Right cardiac atrium (tissue), 5 donors: ENCODE data around the gene VAPA. TPM values are rescaled to one million over a fixed set of nuclear protein-coding genes. Genes with fewer than 3 reads are reported as not detected.

Experiments
- ATAC-seq, 2 donors: fragments of 200-7000 bp; cut with Tn5 transposase; one replicate each; pipeline versions ENCODE4 v1.8.0 to v1.9.1; 2020; ENCODE audit warnings: moderate library complexity in 2 of 2, mild to moderate bottlenecking in 1 of 2
- DNase-seq, 3 donors: peaks; one replicate each; pipeline ENCODE4 v3.0.0-alpha.2; 2020
- H3K27ac ChIP-seq: one replicate; pipeline ENCODE4 v1.5.1; 2013; ENCODE audit warnings: mild to moderate bottlenecking, low read length, control low read depth, moderate library complexity
- H3K27me3 ChIP-seq: one replicate; pipeline ENCODE4 v1.6.1; 2013; ENCODE audit not compliant: control insufficient read depth, insufficient read depth
- H3K4me1 ChIP-seq: one replicate; pipeline ENCODE4 v1.6.1; 2013; ENCODE audit warnings: low read length; ENCODE audit not compliant: control insufficient read depth, insufficient read depth
- H3K4me3 ChIP-seq: one replicate; pipeline ENCODE4 v1.5.1; 2013; ENCODE audit warnings: low read length, control low read depth
- H3K9me3 ChIP-seq: one replicate; pipeline ENCODE4 v1.6.1; 2013; ENCODE audit warnings: low read length; ENCODE audit not compliant: control insufficient read depth
- WGBS: extraction: QIAGEN DNeasy Blood & Tissue Kit; methylation state at CpG from one replicate; pipeline ENCODE4 v1.1.7; 2013; 5-methylcytosine and 5-hydroxymethylcytosine counted together
- intact Hi-C, 4 donors: fragments of 100-400 bp; cut with DNase I; formaldehyde crosslinking; loops; one replicate each; pipeline versions ENCODE4 v1.11.0 to v1.14.0; 2022 to 2023
- polyA plus RNA-seq: library from polyadenylated mRNA; stranded (reverse); fragments of 200-250 nt; gene quantifications from one replicate; pipeline ENCODE4 v1.2.3, GENCODE V29; 2013
- total RNA-seq, 4 donors: library from RNA; stranded (reverse); fragmentation: NEBNext Ultra II Directional; extraction: Animal tissue kit (Norgen Biotek cat#: 25700); gene quantifications; one replicate each; pipeline ENCODE4 v1.2.1, GENCODE V29; 2021
- donor health status: healthy with polysubstance abuse.
- donor health status: DM: no; HTN: yes; CAD: no.
- donor health status: DM: no; HTN: no; CAD: no.
- donor health status: DM: no; HTN: yes; CAD: no; lungs with severe emphysema.
- donor health status: DM: yes; HTN: yes; CAD: no.

Gene VAPA
- total and polyA plus RNA-seq, 5 donors = 172 to 206 (median 202) TPM

DNA sequence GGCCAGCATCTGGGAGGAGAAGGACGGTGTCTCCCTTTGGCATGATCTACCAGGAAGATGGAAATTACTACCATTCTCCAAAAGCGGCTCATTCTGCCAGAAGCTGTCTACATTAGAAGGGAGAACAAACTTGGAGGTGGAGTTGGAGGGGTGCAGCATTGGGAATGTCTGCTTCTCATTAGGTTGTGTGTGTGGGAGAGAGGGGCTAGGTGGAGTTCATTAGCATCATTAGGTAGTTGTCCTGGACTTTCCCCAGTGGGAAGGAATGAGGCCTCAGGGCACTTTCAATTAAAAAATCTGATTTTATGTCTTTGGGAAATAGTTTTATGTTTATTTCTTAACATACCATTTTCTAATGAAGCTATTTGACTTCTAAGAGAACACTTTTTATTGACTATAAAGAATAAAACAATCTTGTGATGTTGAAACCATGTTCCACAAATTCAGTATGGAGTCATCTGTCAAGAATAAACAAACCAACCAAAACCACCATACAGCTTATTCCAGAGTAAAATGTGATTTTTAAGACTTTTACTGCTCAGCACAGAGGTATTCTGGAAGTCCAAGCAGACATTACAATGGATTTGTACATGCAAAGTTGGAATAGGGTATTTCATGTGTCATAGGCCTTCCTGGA is 60.6 kb downstream of the VAPA start:
- Histone ChIP-seq H3K27ac (no peak overlapping the region), H3K4me3 (no peak overlapping the region), H3K4me1 (no peaks in the 10 kb centered on the region), H3K27me3 (no peaks in the 10 kb centered on the region), H3K9me3 (no peaks in the 10 kb centered on the region)
- WGBS = 95% methylated on average over 2 of the region's 2 CpGs
- ATAC-seq = no peak
- no peak for DNase-seq
- intact Hi-C loops = loop anchor here in 2 of 4 donors (5.0 kb wide), 1 partner anchor 548 kb away; no protein-coding TSS in a partner anchor

DNA sequence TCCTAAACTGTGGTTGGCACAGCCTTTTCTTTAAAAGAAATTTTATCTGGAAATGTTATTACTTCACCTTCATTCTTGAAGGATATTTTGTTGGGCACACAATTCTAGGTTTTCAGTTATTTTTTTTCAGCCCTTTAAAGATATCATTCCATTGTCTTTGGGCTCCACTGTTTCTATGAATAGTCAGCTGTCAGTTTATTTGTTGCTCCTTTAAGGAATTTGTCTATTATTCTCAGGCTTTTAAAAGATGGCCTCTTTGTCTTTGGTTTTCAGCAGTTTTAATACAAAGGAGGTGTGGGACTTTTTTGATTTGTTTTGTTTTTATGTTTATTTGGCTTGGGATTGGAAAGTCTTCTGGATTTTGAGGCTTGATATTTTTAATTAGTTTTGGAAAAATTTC is 61.8 kb downstream of the VAPA start:
- no peaks in the 10 kb centered on the region for H3K9me3 ChIP-seq
- no peak overlapping the region for H3K27ac ChIP-seq
- H3K27me3 ChIP-seq = no peaks in the 10 kb centered on the region
- H3K4me3 ChIP-seq = no peak overlapping the region
- no peak for ATAC-seq
- no peaks in the 10 kb centered on the region for H3K4me1 ChIP-seq
- intact Hi-C loops = no loop called here
- DNase-seq = no peak

DNA sequence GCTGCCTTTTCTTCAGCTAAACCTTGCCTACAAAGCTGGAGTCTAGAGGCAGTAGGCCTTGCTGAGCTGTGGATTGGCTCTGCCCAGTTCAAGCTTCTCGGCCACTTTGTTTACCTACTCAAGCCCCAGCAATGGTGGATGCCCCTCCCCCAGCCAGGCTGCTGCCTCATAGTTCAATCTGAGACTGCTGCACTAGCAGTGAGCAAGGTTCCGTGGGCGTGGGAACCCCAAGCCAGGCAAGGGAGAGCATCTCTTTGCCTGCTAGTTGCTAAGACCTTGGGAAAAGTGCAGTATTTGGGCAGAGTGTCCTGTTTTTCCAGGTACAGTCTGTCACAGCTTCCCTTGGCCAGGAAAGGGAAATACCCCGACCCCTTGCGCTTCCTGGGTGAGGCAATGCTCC is 68.9 kb downstream of the VAPA start:
- Histone ChIP-seq H3K4me1 (no peaks in the 10 kb centered on the region), H3K9me3 (no peaks in the 10 kb centered on the region), H3K4me3 (no peak overlapping the region), H3K27me3 (no peaks in the 10 kb centered on the region), H3K27ac (no peak overlapping the region)
- DNase-seq = peak in 1 of 3 donors; percentile 41
- intact Hi-C loops = no loop called here
- 94% methylated on average over 5 of the region's 5 CpGs for WGBS
- ATAC-seq = no peak

DNA sequence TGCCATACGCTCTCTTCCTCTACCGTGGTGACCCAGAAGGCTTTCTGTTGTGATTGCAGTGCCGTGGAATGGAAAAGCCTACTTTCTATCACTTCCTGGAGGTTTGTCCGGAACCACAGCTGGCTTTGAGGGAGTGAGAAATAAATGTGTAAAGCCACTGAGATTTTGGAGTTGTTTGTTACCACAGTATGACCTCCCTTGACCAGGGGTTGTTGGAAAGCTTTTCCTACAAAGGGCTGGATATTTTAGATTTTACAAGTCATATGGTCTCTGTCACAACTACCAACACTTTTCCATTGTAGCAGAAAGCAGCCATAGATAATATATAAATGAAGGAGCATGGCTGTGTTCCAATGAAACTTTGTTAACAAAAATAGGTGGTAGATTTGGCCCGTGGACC is 70.3 kb downstream of the VAPA start:
- no peaks in the 10 kb centered on the region for H3K4me1 ChIP-seq
- no peak overlapping the region for H3K4me3 ChIP-seq
- H3K9me3 ChIP-seq = no peaks in the 10 kb centered on the region
- intact Hi-C loops = no loop called here
- peak overlapping the region; percentile 56 for H3K27ac ChIP-seq
- H3K27me3 ChIP-seq = no peaks in the 10 kb centered on the region
- WGBS = 39% methylated on average over 5 of the region's 5 CpGs
- DNase-seq (no peak), ATAC-seq (peak; percentile 45 to 84)

DNA sequence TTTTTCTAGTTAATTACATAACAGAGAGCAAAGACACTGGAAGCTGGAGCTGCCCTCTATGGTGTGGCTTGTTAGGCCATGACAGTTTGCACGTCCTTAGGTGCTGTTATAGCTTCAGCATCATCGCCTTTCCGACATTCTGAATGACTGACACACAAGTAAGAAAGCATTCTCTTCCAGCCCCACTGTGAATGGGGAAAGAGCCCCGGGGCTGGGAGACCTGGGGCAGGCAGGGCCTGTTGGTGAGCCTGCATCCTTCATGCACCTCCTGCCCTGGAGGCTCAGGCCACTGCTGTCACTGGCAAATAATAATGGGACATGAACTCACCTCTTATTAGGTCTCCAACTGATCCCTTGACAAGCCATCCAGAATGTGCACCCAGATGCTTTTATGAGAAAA is 71.8 kb downstream of the VAPA start:
- Histone ChIP-seq H3K27me3 (no peaks in the 10 kb centered on the region), H3K4me1 (no peaks in the 10 kb centered on the region), H3K9me3 (no peaks in the 10 kb centered on the region), H3K27ac (no peak overlapping the region), H3K4me3 (no peak overlapping the region)
- no peak for ATAC-seq
- intact Hi-C loops = no loop called here
- WGBS = 94% methylated on average over 4 of the region's 4 CpGs
- no peak for DNase-seq

DNA sequence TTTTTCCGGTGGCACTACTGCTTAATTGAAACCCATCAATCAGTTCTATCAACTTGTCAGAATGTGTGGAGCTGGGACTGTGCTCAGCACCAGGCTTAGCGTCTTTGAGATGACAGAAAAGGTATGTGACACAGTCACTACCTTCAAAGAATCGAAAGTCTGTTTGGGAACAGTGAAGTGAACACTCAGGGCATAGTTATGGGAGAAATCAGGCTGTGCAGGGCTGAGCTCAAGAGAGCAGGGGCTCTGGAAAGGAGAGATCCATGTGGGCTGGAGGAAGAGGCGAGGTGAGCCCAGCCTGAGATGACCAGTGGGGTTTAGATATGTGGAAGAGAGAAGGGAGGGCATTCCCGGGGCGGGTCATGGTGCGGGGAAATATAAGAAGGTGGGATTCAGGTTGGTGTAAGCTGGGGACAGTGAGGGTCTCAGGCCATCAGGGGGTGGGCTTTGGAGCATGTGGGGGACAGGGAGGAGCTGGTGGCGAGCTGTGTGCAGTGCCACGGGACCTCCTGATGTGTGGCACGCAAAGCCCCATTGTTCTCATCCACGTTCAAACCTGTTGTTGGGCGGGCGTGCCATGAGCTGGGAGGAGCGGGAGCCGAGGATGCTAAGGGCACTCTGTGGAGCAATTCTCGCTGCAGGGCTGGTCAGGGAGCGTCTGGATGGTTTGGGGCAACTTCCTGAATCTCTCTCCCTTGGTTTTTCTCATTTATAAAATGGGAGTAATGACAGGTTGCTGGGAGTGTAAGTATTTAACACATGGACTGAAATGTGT is 72.5 kb downstream of the VAPA start:
- Histone ChIP-seq H3K4me1 (no peaks in the 10 kb centered on the region), H3K27ac (no peak overlapping the region), H3K27me3 (no peaks in the 10 kb centered on the region), H3K4me3 (no peak overlapping the region), H3K9me3 (no peaks in the 10 kb centered on the region)
- intact Hi-C loops = no loop called here
- DNase-seq (peak in 1 of 3 donors; percentile 46), ATAC-seq (no peak)
- 90% methylated on average over 17 of the region's 17 CpGs for WGBS

DNA sequence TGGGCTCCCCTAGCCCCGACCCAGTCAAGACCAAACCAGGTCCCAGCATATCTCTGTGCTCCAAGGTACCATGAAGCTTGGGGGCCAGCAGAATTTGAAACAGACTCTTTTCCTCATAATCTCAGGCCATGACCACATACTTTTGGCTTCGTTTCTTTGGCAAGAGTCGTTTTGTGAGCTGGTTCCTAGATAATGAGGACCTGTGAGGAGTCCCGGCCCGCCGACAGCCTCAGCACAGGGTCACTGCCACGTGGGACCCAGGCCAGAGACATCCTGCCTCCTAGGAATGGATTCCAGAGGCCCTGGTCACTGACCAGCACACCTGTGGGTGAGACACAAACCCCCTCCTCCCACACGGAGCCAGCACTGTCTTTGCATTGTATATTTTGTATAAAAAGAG is 73.5 kb downstream of the VAPA start:
- DNase-seq (peak; percentile 44 to 87 (median 82)), ATAC-seq (peak; percentile 57 to 70)
- Histone ChIP-seq H3K27me3 (no peaks in the 10 kb centered on the region), H3K9me3 (no peaks in the 10 kb centered on the region), H3K4me1 (no peaks in the 10 kb centered on the region), H3K4me3 (no peak overlapping the region), H3K27ac (no peak overlapping the region)
- intact Hi-C loops = no loop called here
- WGBS = 27% methylated on average over 8 of the region's 8 CpGs

DNA sequence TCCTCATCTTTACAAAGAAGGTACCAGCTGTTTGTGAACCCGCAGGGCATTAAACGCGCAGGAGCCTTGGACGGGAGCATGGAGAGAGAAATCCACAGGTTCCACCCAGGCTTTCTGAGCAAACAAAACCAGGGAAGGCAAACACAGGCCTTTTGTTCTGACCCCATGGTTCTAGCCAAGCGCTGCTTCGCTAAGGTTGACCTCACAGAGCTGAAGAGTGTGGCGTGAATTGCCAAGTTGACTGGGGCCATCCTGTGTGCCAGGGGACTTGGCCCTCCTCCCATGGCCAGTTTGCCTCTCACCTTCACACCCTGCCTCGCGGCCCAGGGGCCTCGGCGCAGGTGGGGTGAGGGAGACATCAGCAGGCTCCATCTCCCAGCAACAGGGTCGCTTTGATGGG is 74.1 kb downstream of the VAPA start:
- 55% methylated on average over 12 of the region's 12 CpGs for WGBS
- H3K4me1 ChIP-seq = no peaks in the 10 kb centered on the region
- H3K27ac ChIP-seq = no peak overlapping the region
- peak in 2 of 3 donors; percentile 58 to 74 for DNase-seq
- ATAC-seq = peak; percentile 45 to 68
- no peaks in the 10 kb centered on the region for H3K27me3 ChIP-seq
- H3K9me3 ChIP-seq = no peaks in the 10 kb centered on the region
- no peak overlapping the region for H3K4me3 ChIP-seq
- intact Hi-C loops = no loop called here

DNA sequence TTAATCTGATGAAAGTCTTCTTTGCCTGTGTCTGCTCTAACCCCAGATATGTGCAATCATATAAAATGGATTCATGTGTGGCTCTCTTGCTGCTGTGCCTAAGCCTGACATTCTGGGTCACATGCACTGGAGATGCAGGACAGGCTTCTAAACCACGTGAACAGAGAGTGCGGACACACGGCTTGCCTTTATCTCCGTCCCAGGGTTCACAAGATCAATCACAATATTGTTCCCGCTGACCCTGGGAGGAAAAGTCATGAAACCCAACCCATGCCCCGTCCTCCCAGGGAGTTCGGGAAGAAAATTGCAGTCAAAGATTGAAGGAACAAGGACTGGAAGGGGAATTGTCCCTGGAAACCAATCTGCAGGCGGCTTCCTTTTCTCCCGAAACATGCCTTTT is 74.8 kb downstream of the VAPA start:
- Histone ChIP-seq H3K27me3 (no peaks in the 10 kb centered on the region), H3K4me3 (no peak overlapping the region), H3K27ac (no peak overlapping the region), H3K9me3 (no peaks in the 10 kb centered on the region), H3K4me1 (no peaks in the 10 kb centered on the region)
- WGBS = 80% methylated on average over 9 of the region's 9 CpGs
- ATAC-seq (no peak), DNase-seq (no peak)
- intact Hi-C loops = no loop called here

DNA sequence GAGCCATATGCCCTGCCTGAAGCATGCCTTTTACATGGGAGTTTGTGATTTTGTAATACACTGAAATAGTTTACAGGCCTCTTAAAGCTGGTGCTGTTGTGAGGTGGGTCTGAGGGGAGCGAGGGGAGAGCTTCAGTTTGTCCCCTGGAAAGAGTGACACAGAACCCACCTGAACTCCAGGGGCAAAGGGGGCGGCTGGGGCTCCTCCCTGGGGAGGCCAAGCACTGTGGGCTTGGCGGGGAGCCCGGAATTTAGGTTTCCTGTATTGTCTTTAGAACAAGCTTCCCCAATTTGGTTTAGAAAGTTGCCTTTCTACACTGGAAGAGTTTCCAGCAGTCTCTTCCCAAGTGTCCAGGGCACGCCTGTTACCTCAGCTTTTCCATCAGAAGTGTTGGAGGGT is 75.7 kb downstream of the VAPA start:
- Histone ChIP-seq H3K4me3 (no peak overlapping the region), H3K27ac (no peak overlapping the region), H3K27me3 (no peaks in the 10 kb centered on the region), H3K9me3 (no peaks in the 10 kb centered on the region), H3K4me1 (no peaks in the 10 kb centered on the region)
- DNase-seq = peak in 2 of 3 donors; percentile 73 to 75
- intact Hi-C loops = no loop called here
- 57% methylated on average over 5 of the region's 5 CpGs for WGBS
- no peak for ATAC-seq

DNA sequence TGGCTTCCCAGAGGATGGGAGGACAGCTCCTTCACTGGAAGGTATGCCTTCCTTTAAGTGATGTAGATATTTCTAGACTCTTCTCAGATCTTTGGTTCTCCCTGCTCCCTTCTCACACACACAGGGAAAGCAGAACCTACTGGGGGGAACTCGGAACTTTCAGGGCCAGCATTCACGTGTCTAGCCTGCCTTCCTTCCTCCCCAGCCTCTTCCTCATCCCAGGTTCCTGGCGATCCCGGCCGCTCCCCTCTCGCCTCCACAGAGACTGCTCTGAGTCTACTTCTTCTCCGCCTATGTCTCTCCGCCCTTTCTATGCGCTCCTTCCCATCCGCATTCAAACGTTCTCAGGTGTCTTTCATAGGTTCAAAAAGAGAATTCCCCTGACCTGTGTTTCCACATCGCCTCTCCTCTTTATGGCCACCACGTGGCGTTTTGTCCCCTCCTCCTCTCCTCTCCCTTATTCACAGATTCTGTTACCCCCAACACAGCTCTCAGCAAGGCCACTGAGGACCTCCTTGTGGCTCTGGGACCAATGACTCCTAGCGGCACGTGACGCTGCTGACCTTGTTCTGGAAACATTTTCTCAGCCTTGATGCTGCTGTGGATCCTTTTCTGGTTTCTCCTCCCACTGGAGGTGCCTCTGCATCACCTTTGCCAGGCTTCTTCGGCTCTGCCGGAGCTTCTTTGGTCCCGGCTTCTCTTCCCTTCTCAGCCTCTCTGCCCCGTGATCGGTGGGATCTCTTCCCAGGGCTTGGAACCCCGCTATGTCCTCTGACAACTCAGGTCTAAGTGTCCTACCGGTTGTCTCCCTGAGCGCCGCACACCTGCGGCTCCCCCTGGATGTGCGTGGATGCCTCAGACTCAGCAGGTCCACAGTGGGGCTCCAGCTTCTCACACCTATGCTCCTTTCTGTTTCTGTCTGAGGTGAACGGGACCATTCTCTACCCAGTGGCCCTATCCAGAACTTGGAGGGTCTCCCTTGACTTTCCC is 77.5 kb downstream of the VAPA start:
- no peak for ATAC-seq
- Histone ChIP-seq H3K27me3 (no peaks in the 10 kb centered on the region), H3K4me3 (no peak overlapping the region), H3K9me3 (no peaks in the 10 kb centered on the region), H3K27ac (no peak overlapping the region), H3K4me1 (no peaks in the 10 kb centered on the region)
- 90% methylated on average over 29 of the region's 29 CpGs for WGBS
- intact Hi-C loops = no loop called here
- peak in 2 of 3 donors; percentile 52 to 56 for DNase-seq
